ENCODE measurements around the gene NLRP1.

NLRP1 gene

DNA sequence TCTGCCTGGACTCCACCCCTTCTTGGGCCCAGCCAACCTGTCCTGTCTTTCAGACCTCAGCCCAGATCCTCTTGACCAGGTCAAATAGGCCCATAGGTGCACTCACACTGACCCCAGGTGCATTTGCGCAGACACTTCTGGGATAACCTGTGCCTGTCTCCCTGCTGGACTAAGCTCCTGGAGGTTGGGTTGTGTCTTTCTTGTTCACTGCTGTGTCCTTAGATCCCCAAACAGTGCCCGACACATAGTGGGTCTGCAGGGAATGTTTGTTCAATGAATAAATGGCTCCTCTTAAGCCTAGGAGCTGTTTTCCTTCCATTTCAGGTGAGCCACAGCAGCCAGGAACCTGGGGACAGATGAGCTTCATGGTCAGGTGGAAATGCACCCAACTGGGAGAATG is 48.9 kb downstream of the NLRP1 start:
- no peak for DNase-seq (ENCODE audit: low spot score in 2 of 2)
- Histone ChIP-seq H3K27me3 (ENCODE audit: low read depth) (no peaks in the 10 kb centered on the region), H3K4me1 (no peaks in the 10 kb centered on the region), H3K9me3 (no peaks in the 10 kb centered on the region), H3K4me3 (no peak overlapping the region), H3K36me3 (replicated peaks) (no peaks in the 10 kb centered on the region)
- in situ Hi-C loops (cut with MboI; ENCODE audit: low sequenced_read_pairs): no loop called here

DNA sequence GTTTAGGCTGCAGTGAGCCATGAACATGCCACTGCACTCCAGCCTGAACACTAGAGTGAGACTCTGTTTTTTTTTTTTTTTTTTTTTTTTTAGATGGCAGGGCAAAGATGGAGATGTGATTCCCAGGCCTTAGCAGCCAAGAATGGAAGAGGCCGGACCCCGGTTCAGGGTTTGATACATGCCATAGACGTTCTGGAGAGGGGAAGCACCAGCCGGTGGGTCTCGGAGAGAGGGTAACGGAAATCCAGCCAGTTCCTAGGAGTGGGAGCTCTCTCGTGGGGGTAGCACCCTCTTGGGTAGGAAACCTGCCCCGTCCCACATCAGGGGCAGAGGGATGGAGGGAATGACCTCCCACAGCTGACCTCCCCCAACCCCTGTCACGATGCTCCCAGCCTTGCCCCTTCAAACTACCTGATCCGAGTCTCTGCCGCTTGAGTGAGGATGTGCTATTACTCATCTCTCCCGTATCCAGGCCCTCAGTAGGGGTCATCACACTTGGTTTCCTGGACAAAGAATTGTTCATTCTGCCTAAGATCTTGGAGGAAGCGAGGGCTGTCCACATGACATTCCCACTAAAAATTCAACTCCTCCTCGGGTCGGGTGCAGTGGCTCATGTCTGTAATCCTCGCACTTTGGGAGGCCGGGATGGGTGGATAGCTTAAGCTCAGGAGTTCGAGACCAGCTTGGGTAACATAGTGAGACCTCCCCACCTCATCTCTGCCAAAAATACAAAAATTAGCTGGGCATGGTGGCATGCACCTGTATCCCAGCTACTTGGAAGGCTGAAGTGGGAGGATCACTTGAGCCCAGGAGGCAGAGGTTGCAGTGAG is 50.6 kb downstream of the NLRP1 start:
- no peaks in the 10 kb centered on the region for H3K9me3 ChIP-seq
- in situ Hi-C loops (cut with MboI; ENCODE audit: low sequenced_read_pairs): no loop called here
- no peaks in the 10 kb centered on the region for H3K36me3 ChIP-seq (replicated peaks)
- no peak overlapping the region for H3K4me3 ChIP-seq
- H3K27me3 ChIP-seq (ENCODE audit: low read depth): no peaks in the 10 kb centered on the region
- H3K4me1 ChIP-seq: no peaks in the 10 kb centered on the region
- no peak for DNase-seq (ENCODE audit: low spot score in 2 of 2)

- no peaks in the 10 kb centered on the region for H3K27me3 ChIP-seq (ENCODE audit: low read depth)
- H3K9me3 ChIP-seq: no peaks in the 10 kb centered on the region
- in situ Hi-C loops (cut with MboI; ENCODE audit: low sequenced_read_pairs): no loop called here
- H3K4me3 ChIP-seq: no peak overlapping the region
- H3K4me1 ChIP-seq: no peaks in the 10 kb centered on the region
- no peak for DNase-seq (ENCODE audit: low spot score in 2 of 2)
- no peaks in the 10 kb centered on the region for H3K36me3 ChIP-seq (replicated peaks)
Measured at GRCh38 chr17:5532581-5532980, 51.7 kb downstream of the NLRP1 start.

- Histone ChIP-seq H3K27me3 (ENCODE audit: low read depth) (no peaks in the 10 kb centered on the region), H3K9me3 (no peaks in the 10 kb centered on the region), H3K4me3 (no peak overlapping the region), H3K36me3 (replicated peaks) (no peaks in the 10 kb centered on the region), H3K4me1 (no peaks in the 10 kb centered on the region)
- in situ Hi-C loops (cut with MboI; ENCODE audit: low sequenced_read_pairs): no loop called here
- DNase-seq (ENCODE audit: low spot score in 2 of 2): no peak
Measured at GRCh38 chr17:5531085-5531418, 53.3 kb downstream of the NLRP1 start.

GRCh38 chr17:5530265-5531084 is 53.8 kb downstream of the NLRP1 start:
- Histone ChIP-seq H3K4me1 (no peaks in the 10 kb centered on the region), H3K27me3 (ENCODE audit: low read depth) (no peaks in the 10 kb centered on the region), H3K4me3 (no peak overlapping the region), H3K36me3 (replicated peaks) (no peaks in the 10 kb centered on the region), H3K9me3 (no peaks in the 10 kb centered on the region)
- in situ Hi-C loops (cut with MboI; ENCODE audit: low sequenced_read_pairs): no loop called here
- no peak for DNase-seq (ENCODE audit: low spot score in 2 of 2)

- Histone ChIP-seq H3K4me1 (no peaks in the 10 kb centered on the region), H3K36me3 (replicated peaks) (no peaks in the 10 kb centered on the region), H3K9me3 (no peaks in the 10 kb centered on the region), H3K4me3 (no peak overlapping the region), H3K27me3 (ENCODE audit: low read depth) (no peaks in the 10 kb centered on the region)
- in situ Hi-C loops (cut with MboI; ENCODE audit: low sequenced_read_pairs): no loop called here
- no peak for DNase-seq (ENCODE audit: low spot score in 2 of 2)
Measured at GRCh38 chr17:5527601-5528250, 56.6 kb downstream of the NLRP1 start.

GRCh38 chr17:5526821-5527598 is 57.3 kb downstream of the NLRP1 start:
- in situ Hi-C loops (cut with MboI; ENCODE audit: low sequenced_read_pairs): no loop called here
- H3K4me3 ChIP-seq: no peak overlapping the region
- H3K9me3 ChIP-seq: no peaks in the 10 kb centered on the region
- no peaks in the 10 kb centered on the region for H3K36me3 ChIP-seq (replicated peaks)
- no peak for DNase-seq (ENCODE audit: low spot score in 2 of 2)
- H3K4me1 ChIP-seq: no peaks in the 10 kb centered on the region
- no peaks in the 10 kb centered on the region for H3K27me3 ChIP-seq (ENCODE audit: low read depth)

DNA sequence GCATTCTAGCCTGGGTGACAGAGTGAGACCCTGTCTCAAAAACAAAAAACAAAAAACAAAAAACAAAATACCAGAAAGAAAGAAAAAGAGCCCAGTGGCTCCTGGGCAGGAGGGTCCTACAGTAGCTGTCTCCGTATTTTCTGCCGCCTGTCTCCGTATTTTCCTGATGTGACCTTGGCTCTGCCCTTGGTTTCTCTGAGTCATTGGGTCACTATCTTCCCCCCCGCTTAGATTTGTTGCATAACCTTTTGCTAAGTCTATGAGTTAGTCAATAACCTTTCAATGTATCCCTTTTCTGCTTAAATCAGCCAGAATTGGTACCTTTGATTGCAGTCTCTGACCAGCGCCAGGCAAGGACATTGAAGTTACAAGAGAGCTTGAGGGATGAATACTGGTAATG is 61.1 kb downstream of the NLRP1 start:
- Histone ChIP-seq H3K9me3 (no peaks in the 10 kb centered on the region), H3K27me3 (ENCODE audit: low read depth) (no peaks in the 10 kb centered on the region), H3K36me3 (replicated peaks) (no peaks in the 10 kb centered on the region), H3K4me3 (no peak overlapping the region), H3K4me1 (no peaks in the 10 kb centered on the region)
- in situ Hi-C loops (cut with MboI; ENCODE audit: low sequenced_read_pairs): no loop called here
- no peak for DNase-seq (ENCODE audit: low spot score in 2 of 2)

- DNase-seq (ENCODE audit: low spot score in 2 of 2): no peak
- no peaks in the 10 kb centered on the region for H3K9me3 ChIP-seq
- H3K4me3 ChIP-seq: no peak overlapping the region
- H3K27me3 ChIP-seq (ENCODE audit: low read depth): no peaks in the 10 kb centered on the region
- H3K36me3 ChIP-seq (replicated peaks): no peaks in the 10 kb centered on the region
- in situ Hi-C loops (cut with MboI; ENCODE audit: low sequenced_read_pairs): no loop called here
- no peaks in the 10 kb centered on the region for H3K4me1 ChIP-seq
Measured at GRCh38 chr17:5522476-5522875, 61.8 kb downstream of the NLRP1 start.

DNA sequence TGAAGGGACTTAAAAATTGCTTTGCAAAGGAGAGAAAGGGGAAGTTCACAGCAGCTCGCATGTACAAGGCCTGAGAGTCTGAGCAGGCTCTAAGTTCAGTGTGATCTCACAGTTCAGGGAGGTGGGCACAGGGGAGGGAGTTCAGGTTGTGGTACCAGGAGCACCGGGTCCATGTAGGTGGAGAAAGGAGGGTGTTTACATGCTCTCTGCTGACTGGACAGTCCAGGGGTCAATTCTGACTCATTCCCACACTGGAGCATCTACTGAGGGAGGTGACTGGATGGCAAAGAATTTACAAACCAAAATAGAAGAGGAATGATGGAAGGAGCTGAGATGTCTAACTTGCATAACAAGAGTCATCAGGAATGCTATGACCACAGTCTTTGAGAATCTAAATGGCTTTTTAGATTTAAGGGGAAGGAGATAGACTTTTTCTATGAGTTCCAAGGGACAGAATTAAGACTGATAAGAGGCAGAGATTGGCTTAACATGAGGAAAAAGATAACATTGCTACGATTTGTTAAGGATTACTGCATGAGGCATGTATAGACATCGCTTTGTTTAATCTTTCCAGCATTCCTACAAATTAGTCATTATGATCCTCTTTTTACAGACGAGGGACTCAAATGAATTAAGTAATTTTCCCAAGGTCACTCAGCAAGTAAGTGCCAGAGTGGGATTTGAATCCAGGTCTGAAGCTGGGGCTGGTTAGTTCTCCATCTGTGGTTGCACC is 68.1 kb downstream of the NLRP1 start:
- no peak for DNase-seq (ENCODE audit: low spot score in 2 of 2)
- no peak overlapping the region for H3K4me3 ChIP-seq

DNA sequence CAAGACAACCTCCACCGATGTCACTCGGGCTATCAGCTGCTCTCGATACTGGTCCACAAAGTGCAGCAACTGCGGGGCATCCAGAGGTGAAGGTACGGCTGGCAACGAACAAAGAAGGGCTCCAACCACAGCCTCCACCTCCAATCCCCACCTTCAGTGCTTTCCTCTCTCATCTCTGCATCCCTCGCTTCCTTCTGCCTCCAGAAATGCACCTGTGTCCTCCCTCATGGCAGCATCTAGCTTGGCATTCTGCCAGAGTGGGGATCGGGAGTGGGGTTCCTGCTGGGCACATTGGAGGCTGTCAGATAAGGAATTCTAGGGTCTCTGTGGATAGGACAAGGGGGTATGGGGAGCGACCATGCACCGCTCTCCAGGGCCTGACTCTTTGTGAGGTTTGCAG is 69.3 kb downstream of the NLRP1 start:
- H3K36me3 ChIP-seq (replicated peaks): no peaks in the 10 kb centered on the region
- no peaks in the 10 kb centered on the region for H3K9me3 ChIP-seq
- no peak overlapping the region for H3K4me3 ChIP-seq
- H3K27me3 ChIP-seq (ENCODE audit: low read depth): no peaks in the 10 kb centered on the region
- H3K4me1 ChIP-seq: no peaks in the 10 kb centered on the region
- no peak for DNase-seq (ENCODE audit: low spot score in 2 of 2)
- in situ Hi-C loops (cut with MboI; ENCODE audit: low sequenced_read_pairs): no loop called here

More for the DNA sequence above, 68.1 kb downstream of the NLRP1 start:
- Histone ChIP-seq H3K27me3 (ENCODE audit: low read depth) (no peaks in the 10 kb centered on the region), H3K4me1 (no peaks in the 10 kb centered on the region), H3K9me3 (no peaks in the 10 kb centered on the region), H3K36me3 (replicated peaks) (no peaks in the 10 kb centered on the region)
- in situ Hi-C loops (cut with MboI; ENCODE audit: low sequenced_read_pairs): no loop called here

DNA sequence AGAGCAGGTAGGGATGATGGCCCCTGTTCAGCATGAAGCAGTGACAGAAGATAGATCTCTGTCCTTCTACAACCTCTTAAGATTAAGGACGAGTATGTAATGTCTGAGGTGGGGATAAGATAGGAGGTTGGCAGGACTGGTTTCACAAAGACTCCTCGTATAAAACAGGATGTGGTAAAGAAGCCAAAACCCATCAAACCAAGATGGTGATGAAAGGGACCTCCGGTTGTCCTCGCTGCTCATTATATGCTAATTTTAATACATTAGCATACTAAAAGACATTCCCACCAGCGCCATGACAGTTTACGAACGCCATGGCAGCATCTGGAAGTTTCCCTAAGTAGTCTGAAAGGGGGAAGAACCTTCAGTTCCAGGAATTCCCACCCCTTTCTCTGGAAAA is 70.7 kb downstream of the NLRP1 start:
- H3K9me3 ChIP-seq: no peaks in the 10 kb centered on the region
- no peak for DNase-seq (ENCODE audit: low spot score in 2 of 2)
- in situ Hi-C loops (cut with MboI; ENCODE audit: low sequenced_read_pairs): no loop called here
- no peaks in the 10 kb centered on the region for H3K4me1 ChIP-seq
- no peaks in the 10 kb centered on the region for H3K36me3 ChIP-seq (replicated peaks)
- no peak overlapping the region for H3K4me3 ChIP-seq
- H3K27me3 ChIP-seq (ENCODE audit: low read depth): no peaks in the 10 kb centered on the region
